Stimulated activated CD8-positive, alpha-beta memory T cell treated with anti-CD3 and anti-CD28 coated beads, Interleukin-15, amount 100 ng/mL, for 4 hours (primary cell): ENCODE results near the gene RER1.

Experiments used
- DNase-seq, 2 donors: peaks; one replicate each; pipeline ENCODE4 v3.0.0-alpha.2; 2020; ENCODE audit warnings: low read depth in 2 of 2

Gene RER1

DNA sequence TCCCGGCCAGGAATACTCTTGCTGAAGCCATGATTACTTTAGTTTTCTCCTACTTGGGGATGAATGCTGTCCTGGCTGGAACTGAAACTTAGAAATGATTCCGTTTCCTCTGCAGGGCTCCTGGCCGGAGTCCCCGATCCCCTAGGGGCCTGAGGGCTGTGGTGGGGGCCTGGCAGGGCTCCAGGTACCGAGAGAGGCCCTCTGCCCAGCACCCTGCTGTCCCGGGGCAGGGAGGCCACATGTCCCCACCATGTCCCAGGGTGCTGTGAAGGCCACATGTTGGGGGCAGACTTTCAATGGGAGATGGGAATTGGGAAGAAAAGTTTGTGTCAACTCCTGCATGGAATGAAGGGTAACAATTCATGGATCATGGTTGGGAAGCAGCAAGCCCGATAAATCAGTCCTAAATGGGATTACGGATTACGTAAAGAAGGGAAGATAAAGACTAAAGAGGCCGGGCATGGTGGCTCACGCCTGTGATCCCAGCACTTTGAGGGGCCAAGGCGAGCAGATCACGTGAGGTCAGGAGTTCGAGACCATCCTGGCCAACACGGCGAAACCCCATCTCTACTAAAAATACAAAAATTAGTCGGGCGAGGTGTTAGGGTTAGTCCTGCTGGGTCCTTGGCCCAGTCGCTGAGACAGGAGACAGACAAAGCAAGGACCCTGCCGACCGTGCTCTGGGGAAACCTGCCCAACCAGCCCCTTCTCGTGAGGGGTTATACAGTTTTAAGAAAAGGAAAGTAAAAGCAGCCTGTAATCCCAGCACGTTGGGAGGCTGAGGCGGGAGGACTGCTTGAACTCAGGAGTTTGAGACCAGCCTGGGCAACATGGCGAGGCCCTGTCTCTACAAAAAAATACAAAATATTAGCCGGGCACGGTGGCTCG, 37.8 kb upstream of the RER1 start:
- no peak for DNase-seq

DNA sequence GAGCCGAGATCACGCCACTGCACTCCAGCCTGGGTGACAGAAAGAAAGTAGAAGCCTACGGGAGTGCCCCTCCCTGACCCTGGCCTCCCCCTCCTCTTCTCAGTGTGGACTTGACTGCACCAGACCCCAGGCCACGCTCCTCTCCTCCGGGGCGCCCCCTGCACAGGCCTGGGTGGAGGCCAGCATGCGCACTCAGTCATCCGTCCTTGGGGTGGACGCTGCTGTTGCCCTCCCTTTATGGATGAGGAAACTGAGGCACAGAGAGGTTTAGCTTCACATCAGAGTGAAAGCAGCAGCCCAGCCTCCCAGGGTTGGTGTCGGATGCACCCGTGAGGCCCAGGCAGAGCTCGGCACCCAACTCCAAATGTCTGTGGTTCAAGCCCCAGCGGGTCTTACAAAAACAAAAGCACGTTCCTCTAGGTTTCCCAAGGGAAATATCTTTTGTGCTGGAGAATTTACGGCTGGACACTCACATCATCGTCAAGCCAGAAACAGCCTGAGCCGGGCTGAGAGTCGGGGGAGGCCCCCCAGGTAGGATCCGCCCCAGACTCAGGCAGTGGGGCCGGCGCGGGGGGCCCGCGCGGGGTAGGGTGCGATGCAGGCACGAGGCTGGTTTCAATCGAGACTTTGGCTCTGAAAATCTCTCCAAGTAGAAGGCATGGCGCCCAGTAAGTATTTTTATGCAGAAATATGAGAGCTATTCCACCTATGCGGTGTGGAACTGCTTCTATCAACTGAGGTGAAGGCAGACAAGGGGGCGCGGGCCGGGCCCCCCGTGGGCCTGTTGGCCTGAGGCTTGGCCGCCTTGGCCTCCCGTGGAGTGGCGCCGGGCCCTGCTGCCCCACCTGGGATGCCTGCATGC, 36.9 kb upstream of the RER1 start:
- DNase-seq, result no peak

DNA sequence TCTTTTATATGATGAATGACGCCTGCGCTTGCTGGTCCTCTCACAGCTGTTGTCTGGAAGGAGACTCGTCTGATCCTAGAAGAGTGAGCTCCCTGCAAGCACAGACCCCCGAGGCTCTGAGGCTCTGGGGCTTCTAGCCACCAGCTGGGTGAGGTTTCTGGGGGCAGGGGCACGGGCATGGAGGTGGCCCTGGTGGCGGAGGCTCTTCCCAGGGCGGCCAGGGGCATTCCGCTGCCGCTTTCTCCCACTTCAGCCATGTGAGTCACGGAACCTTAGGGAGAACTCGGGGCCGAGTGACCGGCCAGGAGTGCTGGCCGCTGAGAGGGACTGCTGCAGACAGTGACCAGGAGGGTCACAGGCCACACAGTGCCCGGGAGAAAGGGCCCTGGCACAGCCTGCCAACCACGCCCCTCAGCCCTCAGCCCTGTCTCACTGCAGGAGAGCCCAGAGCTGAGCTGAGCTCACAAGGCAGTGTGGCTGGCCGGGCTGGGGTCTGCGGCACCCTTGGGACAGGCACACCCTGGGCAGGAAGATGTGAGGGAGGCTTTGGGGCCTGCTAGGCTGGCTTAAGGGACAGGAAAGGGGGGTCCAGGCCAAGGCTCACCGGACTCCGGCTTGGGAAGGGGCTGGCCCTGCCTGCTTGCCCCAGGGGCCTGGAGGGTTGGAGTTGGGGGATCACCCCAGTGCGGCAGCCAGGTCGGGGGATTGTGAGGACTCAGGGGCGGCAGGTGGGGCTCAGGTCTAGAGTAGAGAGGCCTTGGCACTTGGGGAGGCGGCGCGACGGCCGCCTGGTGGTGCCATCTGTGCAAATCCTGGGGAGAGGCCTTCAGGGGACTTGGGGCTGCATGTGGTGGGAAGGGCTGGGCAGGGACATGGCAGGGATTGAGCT, 36.0 kb upstream of the RER1 start:
- DNase-seq, result no peak

DNA sequence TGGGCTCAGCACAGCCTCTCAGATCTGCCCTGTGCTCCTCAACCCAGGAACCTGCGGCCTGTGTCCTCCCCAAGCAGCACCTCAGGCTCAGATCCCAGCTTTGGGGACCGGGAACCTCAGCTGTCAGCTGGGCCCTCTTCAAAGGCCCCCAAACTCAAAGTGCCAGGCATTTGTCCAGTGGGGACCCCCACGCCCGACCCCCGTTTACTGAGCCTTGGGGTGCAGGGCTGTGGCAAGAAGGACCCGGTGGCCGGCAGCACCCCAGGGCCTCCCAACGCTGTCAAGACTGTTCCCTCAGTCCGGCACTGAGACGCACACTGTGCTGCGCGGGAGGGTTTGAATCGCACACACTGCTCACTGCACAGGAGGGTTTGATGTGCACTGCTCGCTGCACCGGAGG, 35.2 kb upstream of the RER1 start:
- DNase-seq, result no peak

DNA sequence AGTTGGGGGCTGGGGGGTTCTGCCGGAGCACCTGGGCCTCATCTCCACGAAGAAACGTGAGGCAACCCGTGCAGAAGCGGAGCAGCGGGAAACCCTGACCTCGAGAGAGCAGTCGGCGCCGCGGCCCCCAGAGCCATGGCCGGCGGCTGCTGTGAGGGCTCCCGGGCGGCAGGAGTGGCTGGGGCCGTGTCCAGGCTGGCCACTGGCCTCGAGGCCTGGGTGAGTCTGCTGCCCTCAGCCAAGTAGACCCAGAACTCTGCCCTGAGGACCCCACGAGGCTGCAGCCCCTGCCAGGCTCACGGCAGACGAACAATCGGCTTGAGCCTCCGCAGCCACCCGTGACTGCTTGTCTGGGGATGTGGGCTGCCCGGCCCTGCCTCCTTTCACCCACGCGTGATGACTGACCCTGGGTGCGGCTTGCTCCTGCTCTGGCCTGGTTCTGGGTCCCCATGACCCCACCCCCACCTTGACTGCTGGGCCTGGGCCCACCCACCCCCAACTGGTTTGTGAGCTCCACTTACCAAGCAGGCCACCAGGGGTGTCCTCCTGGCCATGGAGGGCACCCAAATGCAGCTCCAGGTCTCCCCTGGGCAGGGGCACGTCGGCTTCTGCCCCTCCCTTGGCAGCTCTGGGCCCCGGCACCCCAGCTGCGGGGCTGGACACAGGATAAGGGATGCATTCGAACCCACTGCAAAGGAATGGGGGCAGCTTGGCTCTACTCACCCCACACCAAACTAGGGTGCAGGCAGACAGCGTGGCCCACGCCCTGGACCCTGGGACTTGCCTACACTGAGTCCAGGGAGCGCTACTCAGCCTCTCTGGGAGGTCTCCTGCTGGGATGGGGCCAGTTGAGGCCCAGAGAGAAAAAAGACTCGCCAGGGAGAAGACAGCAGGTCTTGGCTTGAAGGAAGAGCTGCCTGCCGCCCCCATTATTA, 34.5 kb upstream of the RER1 start:
- DNase-seq, result no peak

DNA sequence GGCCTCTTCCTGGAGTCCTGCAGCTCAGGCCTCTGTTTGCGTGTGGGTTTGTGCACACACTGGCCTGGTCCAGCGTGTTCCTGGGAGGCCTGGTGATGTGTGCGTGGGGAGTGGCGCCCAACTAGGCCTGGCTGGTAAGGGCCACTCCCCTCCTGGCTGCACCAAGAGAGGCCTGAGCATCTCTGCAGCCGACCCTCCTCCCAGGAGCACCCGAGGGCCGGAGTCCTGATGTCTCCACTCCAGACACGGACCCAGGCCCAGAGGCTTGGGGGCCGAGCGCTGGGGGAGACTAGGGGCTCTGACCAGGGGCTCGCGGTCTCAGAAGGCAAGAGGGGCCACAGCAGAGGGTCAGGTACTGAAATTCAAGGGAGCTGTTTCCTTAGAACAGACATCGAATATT, 33.6 kb upstream of the RER1 start:
- DNase-seq, result no peak

DNA sequence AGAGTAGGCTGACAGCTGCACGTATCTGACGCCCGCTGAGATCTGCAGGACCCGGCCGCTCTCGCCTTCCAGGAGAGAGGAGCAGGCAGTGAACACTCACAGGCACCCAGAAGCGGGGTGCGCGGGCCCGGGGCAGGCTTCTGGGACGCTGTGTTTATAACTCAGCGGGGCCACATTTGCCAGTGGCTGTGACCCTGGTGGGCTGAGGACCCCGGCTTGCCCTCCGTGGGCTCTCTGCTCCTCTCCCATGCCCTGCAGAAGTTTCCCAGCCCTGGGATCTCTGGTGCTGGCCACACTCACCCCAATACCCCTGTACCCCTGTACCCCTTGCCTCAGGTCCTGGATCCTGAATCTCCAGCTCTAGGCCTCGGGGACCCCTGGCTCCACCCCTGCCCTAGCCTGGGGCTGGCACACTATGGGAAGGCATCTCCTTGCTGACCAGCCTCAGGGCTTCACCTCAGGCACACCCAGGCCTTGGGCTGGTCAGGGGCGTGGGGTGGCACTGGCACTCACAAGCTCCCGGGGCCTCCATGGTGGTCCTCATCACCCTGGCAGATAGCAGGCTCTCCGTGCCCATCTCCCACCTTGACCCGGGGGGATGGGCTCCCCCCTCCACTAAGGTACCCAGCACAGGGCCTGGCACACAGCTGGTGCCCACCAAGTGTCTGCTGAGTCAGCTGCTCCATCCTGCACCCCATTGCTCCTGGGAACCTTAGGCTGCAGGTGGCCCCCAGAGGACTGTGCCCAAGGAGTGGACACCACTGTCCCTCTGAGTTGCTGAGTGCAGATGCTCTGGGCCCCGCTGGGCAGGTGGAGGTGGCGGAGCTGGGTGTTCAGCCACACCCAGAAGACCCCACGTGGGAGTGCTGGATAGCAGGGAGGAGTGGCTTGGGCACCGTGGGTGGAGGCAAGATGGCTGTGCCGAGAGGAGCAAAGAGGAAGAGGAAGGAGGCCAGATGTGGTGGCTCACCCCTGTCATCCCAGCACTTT, 32.7 kb upstream of the RER1 start:
- no peak for DNase-seq

DNA sequence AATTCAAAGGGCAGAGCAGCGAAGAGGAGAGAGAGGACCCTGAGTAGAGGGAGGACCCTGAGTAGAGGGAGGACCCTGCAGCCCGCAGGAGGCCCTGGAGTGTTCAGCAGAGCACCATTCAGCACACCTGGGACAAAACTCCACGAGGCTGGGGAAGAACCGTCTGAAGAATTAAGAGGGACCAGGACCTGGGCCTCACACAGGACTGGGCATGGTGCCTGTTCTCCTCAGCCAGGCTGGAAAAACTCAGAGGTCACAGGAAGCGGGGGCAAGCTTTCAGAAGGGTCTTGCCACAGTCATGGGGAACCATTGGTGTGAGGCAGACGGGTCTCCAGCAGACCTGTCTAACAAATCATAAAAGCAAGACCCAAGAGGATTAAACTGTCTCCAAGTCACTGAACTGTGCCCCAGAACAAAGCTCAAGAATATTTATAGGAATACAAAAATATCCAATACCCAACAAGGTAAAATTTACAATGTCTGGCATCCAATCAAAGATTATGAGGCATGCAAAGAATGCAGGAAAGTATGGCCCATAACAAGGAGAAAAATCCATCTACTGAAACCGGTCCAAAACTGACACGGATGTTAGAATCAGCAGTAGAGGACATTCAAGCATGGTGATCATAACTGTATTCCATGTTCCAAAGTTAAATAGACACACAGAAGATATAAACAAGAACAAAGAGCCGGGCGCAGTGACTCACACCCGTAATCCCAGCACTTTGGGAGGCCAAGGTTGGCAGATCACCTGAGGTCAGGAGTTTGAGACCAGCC, 30.9 kb upstream of the RER1 start:
- no peak for DNase-seq

DNA sequence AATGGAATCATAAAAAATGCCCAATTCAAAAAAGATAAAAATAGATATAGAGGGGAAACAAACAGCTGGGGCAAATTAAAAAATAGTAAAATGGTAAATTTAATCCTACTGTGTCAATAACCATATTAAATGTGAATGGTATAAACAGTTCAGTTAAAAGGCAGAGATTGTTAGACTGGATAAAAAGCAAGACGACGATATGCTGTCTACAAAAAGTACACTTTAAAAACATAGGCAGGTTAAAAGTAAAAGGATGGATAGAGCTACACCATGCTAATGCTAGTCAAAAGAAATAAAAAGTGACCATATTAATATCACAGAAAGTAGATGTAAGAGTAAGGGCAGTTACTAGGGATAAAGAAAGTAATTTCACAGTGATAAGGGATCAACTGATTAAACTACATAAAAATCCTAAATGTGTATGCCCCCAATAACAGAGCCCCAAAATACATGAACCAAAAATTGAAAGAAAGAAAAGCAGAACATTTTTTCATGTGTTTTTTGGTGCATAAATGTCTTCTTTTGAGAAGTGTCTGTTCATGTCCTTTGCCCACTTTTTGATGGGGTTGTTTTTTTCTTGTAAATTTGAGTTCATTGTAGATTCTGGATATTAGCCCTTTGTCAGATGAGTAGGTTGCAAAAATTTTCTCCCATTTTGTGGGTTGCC, 27.7 kb upstream of the RER1 start:
- no peak for DNase-seq

DNA sequence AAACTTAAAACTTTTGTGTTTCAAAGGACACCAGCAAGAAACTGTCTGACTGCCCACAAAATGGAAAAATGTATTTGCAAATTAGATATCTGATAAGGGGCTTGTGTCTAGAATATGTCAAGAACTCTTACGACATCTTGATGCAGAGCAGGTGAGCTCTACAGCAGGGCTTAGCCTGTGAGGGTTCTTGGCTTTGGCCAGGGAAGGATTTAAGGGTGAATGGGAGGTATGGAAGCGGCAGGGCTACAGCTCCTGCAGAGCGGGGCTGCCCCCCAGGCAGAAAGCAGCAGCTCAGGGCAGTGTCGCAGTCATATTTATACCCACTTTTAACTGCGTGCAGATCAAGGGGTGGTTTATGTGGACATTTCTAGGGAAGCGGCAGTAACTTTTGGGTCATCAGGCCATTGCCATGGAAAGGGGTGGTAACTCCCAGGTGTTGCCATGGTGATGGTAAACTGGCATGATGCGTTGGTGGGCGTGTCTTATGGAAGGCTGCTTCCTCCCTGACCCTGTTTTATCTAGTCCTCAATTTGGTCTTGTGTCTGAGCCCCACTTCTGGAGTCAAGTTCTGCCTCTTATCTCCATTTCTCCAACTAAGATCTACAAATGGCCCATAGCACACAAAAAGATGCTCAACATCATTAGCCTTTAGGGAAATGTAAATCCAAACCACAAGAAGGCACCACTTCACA, 23.4 kb upstream of the RER1 start:
- DNase-seq, result no peak

DNA sequence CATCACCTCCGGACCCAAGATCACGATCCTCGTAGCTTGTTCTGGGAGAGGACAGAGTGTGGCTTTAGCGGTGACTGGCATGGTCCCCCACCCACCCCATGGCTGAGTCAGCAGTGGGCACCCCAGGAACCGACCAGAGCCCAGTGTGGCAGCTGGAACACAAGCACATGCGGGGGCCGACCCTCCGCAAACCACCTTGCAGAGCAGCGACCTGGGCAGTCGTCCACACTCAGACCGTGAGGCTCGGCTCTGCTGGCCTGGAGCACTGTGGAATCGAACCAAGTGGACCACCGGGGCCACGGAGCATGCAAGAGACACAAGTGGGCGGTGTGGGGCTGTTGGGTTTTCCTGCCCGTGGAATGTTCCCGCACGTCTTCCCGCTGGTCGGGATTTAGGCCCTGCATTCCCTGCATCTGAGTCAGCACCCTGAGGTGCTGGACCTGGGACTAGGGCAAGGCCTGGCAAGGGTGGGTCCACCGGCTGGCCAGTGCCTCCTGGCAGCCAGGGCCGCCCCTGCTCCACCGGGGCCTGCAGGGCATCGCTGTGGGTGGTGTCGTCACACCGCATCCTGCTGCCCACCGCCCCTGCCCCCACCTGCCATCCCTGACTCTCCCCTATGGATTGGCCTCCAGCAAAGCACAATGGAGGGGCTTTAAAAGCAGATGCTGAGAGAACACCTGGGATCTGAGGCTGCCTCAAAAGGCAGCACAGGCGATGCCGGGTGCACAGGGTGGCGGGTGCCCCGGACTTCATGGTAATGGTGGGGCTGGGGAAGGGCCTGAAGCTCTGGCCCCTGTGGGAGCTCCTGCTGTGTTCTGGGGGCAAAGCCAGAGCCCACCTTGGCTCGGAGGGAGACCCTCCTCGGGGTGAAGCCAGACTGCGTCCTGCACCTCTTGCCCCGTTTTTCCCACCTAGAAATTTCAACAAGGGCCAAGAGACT, 18.8 kb upstream of the RER1 start:
- DNase-seq, result no peak

DNA sequence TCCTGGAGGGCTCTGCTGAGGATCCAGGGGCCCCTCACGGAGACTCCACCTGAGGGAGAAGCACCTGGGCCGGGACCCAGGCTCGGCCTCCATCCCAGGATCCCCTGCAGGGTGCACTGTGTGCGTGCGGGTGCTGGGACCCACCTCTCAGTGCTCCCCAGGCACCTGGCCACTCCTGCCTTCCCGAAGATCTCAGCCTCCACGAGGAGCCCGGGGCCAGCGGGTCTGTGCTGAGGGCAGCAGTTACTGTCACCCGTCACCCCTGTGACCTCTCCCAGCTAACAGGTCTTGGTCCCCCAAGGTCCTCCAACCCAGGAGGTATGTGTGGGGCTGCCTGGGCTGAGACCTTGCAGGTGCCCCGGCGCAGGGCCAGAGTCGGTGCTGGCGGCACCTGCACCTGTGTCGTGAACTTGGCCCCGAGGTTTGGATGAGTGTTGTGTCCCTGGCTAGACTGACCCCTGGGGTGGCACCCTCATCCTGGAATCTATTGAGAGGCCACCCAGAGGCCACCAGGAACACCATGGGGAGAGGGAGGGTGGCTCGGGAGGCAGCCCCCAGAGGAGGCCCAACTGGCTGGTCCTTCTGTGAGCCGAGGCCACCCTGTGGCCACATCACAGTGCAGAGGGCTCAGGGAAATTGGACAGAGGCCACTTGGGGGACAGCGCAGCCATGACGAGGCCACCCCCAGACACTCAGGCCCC, 17.9 kb upstream of the RER1 start:
- no peak for DNase-seq

DNA sequence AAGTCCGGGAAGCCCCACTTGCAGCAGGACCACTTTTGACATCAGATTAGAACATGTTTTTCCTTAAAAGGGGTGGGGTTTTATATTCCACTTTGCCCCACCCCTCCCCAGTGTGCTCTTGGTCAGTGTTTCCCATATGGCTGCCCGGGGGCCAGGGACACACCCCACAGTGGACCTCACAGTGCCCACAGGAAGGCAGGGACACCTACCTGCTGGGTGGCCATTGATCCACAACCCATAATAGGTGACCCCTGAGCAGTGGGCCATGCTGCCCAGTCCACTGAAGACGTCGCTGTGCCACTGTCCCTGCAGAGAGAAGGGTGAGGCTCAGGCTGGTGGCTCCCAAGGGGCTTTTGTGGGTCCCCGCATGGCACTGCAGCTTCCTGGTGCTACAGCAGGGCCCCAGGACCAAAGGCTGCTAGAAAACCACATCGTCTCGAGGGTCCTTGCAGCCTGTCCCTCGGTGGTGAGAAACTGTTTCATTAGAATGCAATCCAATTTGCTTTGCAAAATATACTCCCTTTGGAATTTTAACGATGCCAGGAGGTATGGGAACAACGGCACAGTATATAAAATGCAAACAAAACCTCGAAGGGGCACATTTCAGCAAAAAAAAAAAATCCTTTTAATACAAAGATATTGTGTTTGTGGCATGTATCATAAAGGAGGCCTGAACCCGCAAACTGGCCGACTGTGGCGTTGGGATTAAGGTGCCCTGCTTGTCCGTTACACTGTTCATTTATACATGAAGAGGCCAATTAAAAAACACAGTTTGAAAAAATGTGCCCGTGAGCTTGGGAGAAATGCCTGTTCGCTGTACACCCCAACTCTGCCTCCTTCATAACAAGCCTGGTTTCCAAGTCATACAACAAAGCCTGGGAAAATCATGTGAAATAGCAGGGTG, 17.1 kb upstream of the RER1 start:
- DNase-seq, result no peak

DNA sequence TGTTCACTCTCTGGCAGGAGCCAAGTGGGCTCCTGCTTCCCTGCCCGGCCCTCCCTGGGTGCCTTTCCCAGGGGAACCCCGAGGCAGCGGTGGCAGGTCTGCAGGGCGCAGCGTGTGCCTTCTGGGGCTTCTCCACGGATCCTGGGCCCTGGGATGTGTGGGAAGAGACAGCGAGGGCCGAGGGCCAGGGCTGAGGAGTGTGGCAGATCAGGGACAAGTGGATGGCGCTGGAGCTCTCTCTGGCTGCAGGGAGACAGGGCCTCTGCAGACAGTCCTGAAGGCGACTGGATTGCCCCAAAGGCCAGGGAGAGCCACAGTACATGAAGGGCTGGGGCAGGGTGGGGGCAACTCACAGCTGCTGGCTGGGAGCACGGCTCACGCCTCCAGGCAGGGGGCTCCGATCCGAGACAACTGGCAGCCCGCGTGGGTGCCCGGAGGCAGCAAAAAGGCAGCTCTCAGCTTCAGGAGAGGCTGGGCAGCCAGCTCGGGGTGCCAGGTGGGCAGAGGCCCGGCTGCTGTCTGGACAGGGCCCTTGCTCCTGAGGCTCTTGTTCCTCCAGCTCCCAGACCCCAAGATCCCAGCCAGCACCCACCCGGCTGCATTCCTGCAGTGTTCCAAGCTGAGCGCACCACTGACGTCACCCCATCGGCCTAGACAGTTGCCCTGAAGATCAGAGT, 16.3 kb upstream of the RER1 start:
- DNase-seq, result no peak
